H1 (cell line): ENCODE measurements around the gene TFCP2L1. TPM values are rescaled to one million over a fixed set of nuclear protein-coding genes. Genes with fewer than 3 reads are reported as not detected.

Experiments
- CTCF ChIA-PET: fragments of 300-600 bp; sonication (Branson Sonifier 250); formaldehyde crosslinking; loops from one replicate; lab custom pipeline; 2021; ENCODE audit not compliant: partially characterized antibody; lab: Charles Lee
- POLR2A ChIA-PET: fragments of 300-600 bp; sonication (Branson Sonifier 250); formaldehyde crosslinking; loops from one replicate; lab custom pipeline; 2021; ENCODE audit warnings: inconsistent platforms; ENCODE audit not compliant: partially characterized antibody; lab: Charles Lee
- DNase-seq, 2 experiments: peaks; one replicate each; pipeline versions ENCODE4 v3.0.0 to v3.0.0-alpha.2; 2010 to 2022; ENCODE audit warnings: low spot score in 2 of 2, low read depth in 1 of 2, mixed read lengths in 1 of 2
- FAIRE-seq: peaks from 2 replicates; lab custom pipeline; 2011; peaks lifted over from hg19 to GRCh38; lab: Jason Lieb, UNC
- H2AFZ ChIP-seq: 2 replicates; pipeline ENCODE4 v1.8.1; 2012; ENCODE audit warnings: low read length, inconsistent platforms
- H2AK5ac ChIP-seq: 2 replicates; pipeline ENCODE4 v1.6.1; 2013; ENCODE audit warnings: low read depth, low read length
- H2BK120ac ChIP-seq: replicated peaks from 2 replicates; pipeline ENCODE3; 2013; ENCODE audit warnings: low read depth, low read length, inconsistent platforms
- H2BK12ac ChIP-seq: 2 replicates; pipeline ENCODE4 v1.6.1; 2013; ENCODE audit warnings: low read depth, low read length
- H2BK15ac ChIP-seq: 2 replicates; pipeline ENCODE4 v1.6.1; 2013; ENCODE audit warnings: low read length
- H2BK20ac ChIP-seq: 2 replicates; pipeline ENCODE4 v1.6.1; 2013; ENCODE audit warnings: low read length
- H2BK5ac ChIP-seq: 2 replicates; pipeline ENCODE4 v1.6.1; 2013; ENCODE audit warnings: low read depth, low read length
- H3K14ac ChIP-seq: 2 replicates; pipeline ENCODE4 v1.6.1; 2013; ENCODE audit warnings: inconsistent platforms; ENCODE audit not compliant: insufficient read length
- H3K18ac ChIP-seq: 2 replicates; pipeline ENCODE4 v1.6.1; 2013; ENCODE audit warnings: low read length; ENCODE audit errors: extremely low read depth
- H3K23ac ChIP-seq: 2 replicates; pipeline ENCODE4 v1.6.1; 2013; ENCODE audit warnings: inconsistent platforms; ENCODE audit not compliant: insufficient read length
- H3K23me2 ChIP-seq: 2 replicates; pipeline ENCODE4 v1.6.1; 2013; ENCODE audit warnings: low read depth, low read length
- H3K27ac ChIP-seq: 2 replicates; pipeline ENCODE4 v1.6.1; 2011; ENCODE audit warnings: low read depth, low read length, inconsistent platforms
- H3K27me3 ChIP-seq, 4 experiments: replicated peaks in 1 of 4; 1 replicate in 1 of 4; 2 replicates in 3 of 4; pipeline versions ENCODE4 v1.6.1 to v1.8.1; 2011 to 2013; ENCODE audit warnings: low read length in 3 of 4, mild to moderate bottlenecking in 3 of 4, inconsistent platforms in 2 of 4, mixed read lengths in 2 of 4, moderate library complexity in 1 of 4; ENCODE audit not compliant: control insufficient read depth in 3 of 4, insufficient read depth in 3 of 4; ENCODE audit errors: extremely low read depth in 1 of 4
- H3K36me3 ChIP-seq, 4 experiments: 2 replicates each; pipeline versions ENCODE4 v1.6.1 to v1.8.1; 2011 to 2013; ENCODE audit warnings: mild to moderate bottlenecking in 4 of 4, low read length in 3 of 4, moderate library complexity in 2 of 4, control low read depth in 1 of 4, inconsistent platforms in 1 of 4; ENCODE audit not compliant: insufficient read depth in 4 of 4, control insufficient read depth in 2 of 4
- H3K4ac ChIP-seq: replicated peaks from 2 replicates; pipeline ENCODE3; 2013; ENCODE audit warnings: low read length, low read depth, mixed read lengths, inconsistent platforms; ENCODE audit not compliant: insufficient read length
- H3K4me1 ChIP-seq, 4 experiments: replicated peaks in 1 of 4; 1 replicate in 1 of 4; 2 replicates in 3 of 4; pipeline versions ENCODE4 v1.6.1 to v1.8.1; 2011 to 2013; ENCODE audit warnings: low read length in 3 of 4, inconsistent platforms in 2 of 4, mixed read lengths in 1 of 4; ENCODE audit not compliant: insufficient read depth in 4 of 4, control insufficient read depth in 3 of 4
- H3K4me2 ChIP-seq, 2 experiments: 2 replicates each; pipeline versions ENCODE4 v1.6.1 to v1.8.1; 2011 to 2013; ENCODE audit warnings: low read depth in 2 of 2, low read length in 2 of 2, control low read depth in 1 of 2, inconsistent platforms in 1 of 2, mild to moderate bottlenecking in 1 of 2; ENCODE audit not compliant: insufficient read depth in 1 of 2
- H3K4me3 ChIP-seq, 4 experiments: fragments of 200-600, 300-600 bp in 1 of 4; sonication (generic), shearing (Covaris generic), sonication (Bioruptor Twin) in 1 of 4; 2 replicates each; pipeline versions ENCODE4 v1.5.1 to v1.8.1; 2011 to 2016; ENCODE audit warnings: low read length in 4 of 4, low read depth in 3 of 4, control low read depth in 2 of 4, inconsistent platforms in 2 of 4, mild to moderate bottlenecking in 2 of 4, mixed read lengths in 1 of 4, moderate library complexity in 1 of 4; ENCODE audit not compliant: insufficient read depth in 2 of 4; ENCODE audit errors: extremely low read depth in 1 of 4
- H3K56ac ChIP-seq: replicated peaks from 2 replicates; pipeline ENCODE3; 2013; ENCODE audit warnings: low read depth, mild to moderate bottlenecking, mixed read lengths, low read length, inconsistent platforms; ENCODE audit not compliant: insufficient read length
- H3K79me1 ChIP-seq: 2 replicates; pipeline ENCODE4 v1.6.1; 2013; ENCODE audit warnings: low read depth, low read length, control low read depth
- H3K79me2 ChIP-seq, 2 experiments: 2 replicates each; pipeline versions ENCODE4 v1.6.1 to v1.8.1; 2012 to 2013; ENCODE audit warnings: low read length in 2 of 2, mild to moderate bottlenecking in 2 of 2, inconsistent platforms in 1 of 2; ENCODE audit not compliant: insufficient read depth in 2 of 2, control insufficient read depth in 1 of 2
- H3K9ac ChIP-seq, 4 experiments: replicated peaks in 1 of 4; 1 replicate in 1 of 4; 2 replicates in 3 of 4; pipeline versions ENCODE4 v1.6.1 to v1.8.1; 2011 to 2013; ENCODE audit warnings: low read depth in 3 of 4, low read length in 3 of 4, control low read depth in 2 of 4, mild to moderate bottlenecking in 2 of 4, moderate library complexity in 2 of 4, inconsistent platforms in 1 of 4; ENCODE audit errors: extremely low read depth in 1 of 4
- H3K9me3 ChIP-seq, 2 experiments: 2 replicates each; pipeline versions ENCODE4 v1.6.1 to v1.8.1; 2012 to 2013; ENCODE audit warnings: mild to moderate bottlenecking in 2 of 2, moderate library complexity in 2 of 2, control low read depth in 1 of 2, inconsistent platforms in 1 of 2, low read depth in 1 of 2, low read length in 1 of 2, mixed read lengths in 1 of 2; ENCODE audit not compliant: insufficient read depth in 2 of 2
- H4K20me1 ChIP-seq, 2 experiments: replicated peaks in 1 of 2; 2 replicates each; pipeline versions ENCODE3 to v1.8.1; 2011 to 2013; ENCODE audit warnings: inconsistent platforms in 2 of 2, low read length in 2 of 2, mild to moderate bottlenecking in 1 of 2; ENCODE audit not compliant: insufficient read depth in 2 of 2, control insufficient read depth in 1 of 2
- H4K5ac ChIP-seq: 2 replicates; pipeline ENCODE4 v1.6.1; 2013; ENCODE audit warnings: low read length, low read depth, mixed read lengths, inconsistent platforms; ENCODE audit not compliant: insufficient read length
- H4K8ac ChIP-seq: 2 replicates; pipeline ENCODE4 v1.8.0; 2013; ENCODE audit warnings: mild to moderate bottlenecking, moderate library complexity, low read length, inconsistent platforms; ENCODE audit not compliant: insufficient read depth; ENCODE audit errors: extremely low read depth
- H4K91ac ChIP-seq: replicated peaks from 2 replicates; pipeline ENCODE3; 2013; ENCODE audit warnings: low read length, mixed read lengths, inconsistent platforms; ENCODE audit not compliant: insufficient read length
- BACH1 ChIP-seq: IDR thresholded peaks from 2 replicates; pipeline ENCODE4 v1.6.1; 2012; ENCODE audit warnings: low read length, improper control_type of control experiment
- FOSL1 ChIP-seq: IDR thresholded peaks from 2 replicates; pipeline ENCODE4 v1.6.1; 2011; ENCODE audit warnings: mild to moderate bottlenecking, low read depth, low read length, moderate library complexity; ENCODE audit not compliant: insufficient read depth
- GTF2F1 ChIP-seq: IDR thresholded peaks from 2 replicates; pipeline ENCODE4 v1.6.1; 2012; ENCODE audit warnings: low read depth, low read length, improper control_type of control experiment, borderline replicate concordance
- TAF1 ChIP-seq: IDR thresholded peaks from 2 replicates; pipeline ENCODE4 v1.6.1; 2011; ENCODE audit warnings: mild to moderate bottlenecking, low read depth, low read length
- TCF12 ChIP-seq: IDR thresholded peaks from 2 replicates; pipeline ENCODE4 v1.6.1; 2011; ENCODE audit warnings: low read depth, mild to moderate bottlenecking, low read length
- ZNF274 ChIP-seq: IDR thresholded peaks from 2 replicates; pipeline ENCODE4 v1.7.0; 2012; ENCODE audit warnings: low read length, borderline replicate concordance; ENCODE audit errors: extremely low read depth
- WGBS, 2 experiments: shearing (Covaris generic) in 1 of 2; methylation state at CpG; one replicate each; pipeline versions ENCODE4 v1.1.6 to v1.1.7; 2013 to 2015; ENCODE audit warnings: low lambda C conversion rate in 2 of 2, mixed read lengths in 2 of 2, inconsistent platforms in 1 of 2, low coverage in 1 of 2, missing lambda C conversion rate in 1 of 2; ENCODE audit not compliant: insufficient replicate concordance in 2 of 2, insufficient coverage in 1 of 2, insufficient read length in 1 of 2; ENCODE audit errors: extremely low coverage in 1 of 2, missing lambda C conversion rate in 1 of 2; 5-methylcytosine and 5-hydroxymethylcytosine counted together
- polyA plus RNA-seq, 7 experiments: library from polyadenylated mRNA; depleted of rRNA in 3 of 7; stranded (reverse) in 5 of 7; unstranded in 2 of 7; fragments of >200 nt in 5 of 7; fragments of 200-250 nt in 2 of 7; gene quantifications; 1 replicate in 5 of 7; 2 replicates in 1 of 7; 4 replicates in 1 of 7; pipeline versions ENCODE4 v1.2.1 to v1.2.3, GENCODE V29; 2011 to 2013; ENCODE audit warnings: missing spikeins in 2 of 7, mixed read lengths in 2 of 7
- total RNA-seq: library from RNA; stranded (reverse); fragmentation: NEBNext Ultra II Directional; extraction: Animal tissue kit (Norgen Biotek cat#: 25700); gene quantifications from 2 replicates; pipeline ENCODE4 v1.2.1, GENCODE V29; 2021
- TF ChIP-seq, protein P1 (sequence below): IDR thresholded peaks from 2 replicates; pipeline ENCODE4 v1.6.1; 2012; ENCODE audit warnings: low read length, inconsistent platforms
- TF ChIP-seq, protein P2 (sequence below), 3 experiments: IDR thresholded peaks; 1 replicate in 2 of 3; 2 replicates in 1 of 3; pipeline versions ENCODE4 v1.5.1 to v1.6.1; 2011; ENCODE audit warnings: low read length in 3 of 3, mild to moderate bottlenecking in 3 of 3, inconsistent platforms in 2 of 3, low read depth in 1 of 3, moderate library complexity in 1 of 3; ENCODE audit not compliant: insufficient read depth in 1 of 3; ENCODE audit errors: control extremely low read depth in 1 of 3

TFCP2L1 gene
- total and polyA plus RNA-seq, 2 of the 8 experiments (the other 6 are each of a cell fraction or from before 2014, with no cell fraction given): 1.5 to 3.8 TPM

GRCh38 chr2:121187351-121187981, 97.5 kb downstream of the TFCP2L1 start:
- DNase-seq (no peak), FAIRE-seq (no peak)
- Histone ChIP-seq H3K9me3 (no peaks in the 10 kb centered on the region), H3K4me1 (no peaks in the 10 kb centered on the region; a peak in 1 of 7 replicates), H3K4ac (no peak overlapping the region), H3K23me2 (no peaks in the 10 kb centered on the region), H2AFZ (no peak overlapping the region), H4K5ac (no peak overlapping the region), H4K8ac (no peak overlapping the region; the same call in 1 of the 2 replicates), H3K56ac (no peak overlapping the region), H3K79me1 (no peaks in the 10 kb centered on the region), H3K4me3 (no peak overlapping the region), H3K36me3 (no peaks in the 10 kb centered on the region), H3K27ac (no peak overlapping the region), H4K91ac (no peak overlapping the region), H2BK12ac (no peak overlapping the region), H2AK5ac (no peak overlapping the region), H3K27me3 (no peaks in the 10 kb centered on the region), H2BK120ac (no peak overlapping the region), H3K79me2 (no peaks in the 10 kb centered on the region), H3K18ac (no peak overlapping the region; the same call in 1 of the 2 replicates), H2BK5ac (no peak overlapping the region), H3K23ac (no peak overlapping the region), H3K4me2 (no peak overlapping the region), H2BK20ac (no peak overlapping the region), H4K20me1 (no peaks in the 10 kb centered on the region), H3K14ac (no peak overlapping the region), H2BK15ac (no peak overlapping the region), H3K9ac (no peak overlapping the region)
- POLR2A ChIA-PET: interaction anchor here (0.9 kb wide), 1 partner anchor 112 kb away, joined by 3 read pairs; no protein-coding TSS in a partner anchor
- CTCF ChIA-PET: interaction anchor here (0.8 to 1.4 kb wide), 9 partner anchors 12 to 110 kb away, joined by 3 to 8 read pairs (median 3); no protein-coding TSS in a partner anchor
- 86% methylated on average over 19 of the region's 19 CpGs; no CpG with 5 or more reads in 1 of the 2 experiments for WGBS, 2 experiments
- TF ChIP-seq FOSL1 (no peak), BACH1 (no peak), ZNF274 (no peak), TCF12 (no peak), TAF1 (no peak), GTF2F1 (no peak)
- TF ChIP-seq, protein P1, sequence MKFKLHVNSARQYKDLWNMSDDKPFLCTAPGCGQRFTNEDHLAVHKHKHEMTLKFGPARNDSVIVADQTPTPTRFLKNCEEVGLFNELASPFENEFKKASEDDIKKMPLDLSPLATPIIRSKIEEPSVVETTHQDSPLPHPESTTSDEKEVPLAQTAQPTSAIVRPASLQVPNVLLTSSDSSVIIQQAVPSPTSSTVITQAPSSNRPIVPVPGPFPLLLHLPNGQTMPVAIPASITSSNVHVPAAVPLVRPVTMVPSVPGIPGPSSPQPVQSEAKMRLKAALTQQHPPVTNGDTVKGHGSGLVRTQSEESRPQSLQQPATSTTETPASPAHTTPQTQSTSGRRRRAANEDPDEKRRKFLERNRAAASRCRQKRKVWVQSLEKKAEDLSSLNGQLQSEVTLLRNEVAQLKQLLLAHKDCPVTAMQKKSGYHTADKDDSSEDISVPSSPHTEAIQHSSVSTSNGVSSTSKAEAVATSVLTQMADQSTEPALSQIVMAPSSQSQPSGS: no peak
- TF ChIP-seq, protein P2, sequence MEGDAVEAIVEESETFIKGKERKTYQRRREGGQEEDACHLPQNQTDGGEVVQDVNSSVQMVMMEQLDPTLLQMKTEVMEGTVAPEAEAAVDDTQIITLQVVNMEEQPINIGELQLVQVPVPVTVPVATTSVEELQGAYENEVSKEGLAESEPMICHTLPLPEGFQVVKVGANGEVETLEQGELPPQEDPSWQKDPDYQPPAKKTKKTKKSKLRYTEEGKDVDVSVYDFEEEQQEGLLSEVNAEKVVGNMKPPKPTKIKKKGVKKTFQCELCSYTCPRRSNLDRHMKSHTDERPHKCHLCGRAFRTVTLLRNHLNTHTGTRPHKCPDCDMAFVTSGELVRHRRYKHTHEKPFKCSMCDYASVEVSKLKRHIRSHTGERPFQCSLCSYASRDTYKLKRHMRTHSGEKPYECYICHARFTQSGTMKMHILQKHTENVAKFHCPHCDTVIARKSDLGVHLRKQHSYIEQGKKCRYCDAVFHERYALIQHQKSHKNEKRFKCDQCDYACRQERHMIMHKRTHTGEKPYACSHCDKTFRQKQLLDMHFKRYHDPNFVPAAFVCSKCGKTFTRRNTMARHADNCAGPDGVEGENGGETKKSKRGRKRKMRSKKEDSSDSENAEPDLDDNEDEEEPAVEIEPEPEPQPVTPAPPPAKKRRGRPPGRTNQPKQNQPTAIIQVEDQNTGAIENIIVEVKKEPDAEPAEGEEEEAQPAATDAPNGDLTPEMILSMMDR (IDR thresholded peaks at IDR 0.05; ENCODE audit: control extremely low read depth in 1 of 3, insufficient read depth in 1 of 3, low read depth in 1 of 3, low read length in 3 of 3): no peak
